GM18526 (cell line): ENCODE measurements around the gene GOLGA8B.

Experiments
- POLR2A ChIP-seq: IDR thresholded peaks from 3 replicates; pipeline ENCODE4 v1.6.1; 2011; ENCODE audit not compliant: insufficient read length; ENCODE audit errors: extremely low read depth

GOLGA8B gene

GRCh38 chr15:34606545-34606944 is 23.1 kb upstream of the GOLGA8B start:
- TF ChIP-seq POLR2A = no peak

- TF ChIP-seq POLR2A = no peak
These were observed 22.7 kb upstream of the GOLGA8B start for GRCh38 chr15:34606131-34606530.

- TF ChIP-seq POLR2A = no peak
These were observed 19.6 kb upstream of the GOLGA8B start for GRCh38 chr15:34603095-34603494.

GRCh38 chr15:34600923-34601322 is 17.5 kb upstream of the GOLGA8B start:
- TF ChIP-seq POLR2A = no peak

- no peak for TF ChIP-seq POLR2A
These were observed 15.5 kb upstream of the GOLGA8B start for GRCh38 chr15:34598799-34599585.

GRCh38 chr15:34597316-34597715 is 13.9 kb upstream of the GOLGA8B start:
- no peak for TF ChIP-seq POLR2A

GRCh38 chr15:34594361-34594760 is 10.9 kb upstream of the GOLGA8B start:
- no peak for TF ChIP-seq POLR2A

- no peak for TF ChIP-seq POLR2A
These were observed 7.9 kb upstream of the GOLGA8B start for GRCh38 chr15:34591306-34591705.

- no peak for TF ChIP-seq POLR2A
These were observed 4.7 kb upstream of the GOLGA8B start for GRCh38 chr15:34588046-34588674.

GRCh38 chr15:34584996-34585395 is 1.5 kb upstream of the GOLGA8B start:
- TF ChIP-seq POLR2A = no peak

- no peak for TF ChIP-seq POLR2A
These were observed 848 bp upstream of the GOLGA8B start for GRCh38 chr15:34584330-34584668.

- no peak for TF ChIP-seq POLR2A
These were observed 735 bp downstream of the GOLGA8B start for GRCh38 chr15:34582461-34583371.

- no peak for TF ChIP-seq POLR2A
These were observed 2.4 kb downstream of the GOLGA8B start for GRCh38 chr15:34581043-34581365.

GRCh38 chr15:34578283-34578674 is 5.2 kb downstream of the GOLGA8B start:
- TF ChIP-seq POLR2A = no peak
